OCI-LY1 (cell line): Measurements from ENCODE around the gene KY.

ENCODE experiments used
- CTCF ChIP-seq: fragments of 200-600 bp; sonication (generic), shearing (Covaris generic); IDR thresholded peaks from 2 replicates; pipeline ENCODE4 v1.5.1; 2017; ENCODE audit warnings: mild to moderate bottlenecking, antibody characterized with exemption, low read length, moderate library complexity, mixed read lengths
- EZH2 ChIP-seq: fragments of 200-600 bp; sonication (generic), shearing (Covaris generic); IDR thresholded peaks from 2 replicates; pipeline ENCODE4 v1.8.0; 2017; ENCODE audit warnings: borderline replicate concordance, mixed run types, mild to moderate bottlenecking, antibody characterized with exemption, low read length, moderate library complexity, mixed read lengths

- TF ChIP-seq CTCF (no peak), EZH2 (no peak)
Measured at GRCh38 chr3:134650431-134651346, at the start of gene KY.
